Astrocyte of the cerebellum (primary cell): ENCODE measurements around the gene OSER1.
A peak's percentile ranks its signal among the peaks of the same experiment; 100 is the strongest.

Experiments used
- DNase-seq: peaks from one replicate; pipeline ENCODE4 v3.0.0-alpha.2; 2011; ENCODE audit warnings: low read depth
- H3K4me3 ChIP-seq: 2 replicates; pipeline ENCODE4 v1.5.1; 2011; ENCODE audit warnings: mild to moderate bottlenecking, low read depth, low read length, moderate library complexity
- CTCF ChIP-seq: IDR thresholded peaks from 2 replicates; pipeline ENCODE4 v1.5.1; 2012; ENCODE audit warnings: low read length, low read depth, moderate library complexity, mild to moderate bottlenecking; ENCODE audit errors: missing control alignments
- in situ Hi-C: cut with HindIII; loops from 2 replicates; pipeline ENCODE4 v1.10.0; 2017; ENCODE audit warnings: low sequenced_read_pairs

The OSER1 gene

GRCh38 chr20:44187772-44188709, 22.5 kb downstream of the OSER1 start:
- no peak for DNase-seq
- H3K4me3 ChIP-seq, result no peak overlapping the region
- in situ Hi-C loops, result no loop called here
- no peak for TF ChIP-seq CTCF

GRCh38 chr20:44187054-44187771, 23.4 kb downstream of the OSER1 start, which contains the start of gene JPH2:
JPH2 (minus strand) TSS chr20:44187188; CDS start chr20:44186705, 483 bp downstream.
- in situ Hi-C loops, result no loop called here
- peak; percentile 50 for DNase-seq
- no peak for TF ChIP-seq CTCF
- H3K4me3 ChIP-seq, result peak within 1 kb of the TSS; percentile 42

GRCh38 chr20:44186674-44187053, 23.9 kb downstream of the OSER1 start:
- in situ Hi-C loops, result no loop called here
- peak overlapping the region; percentile 42 for H3K4me3 ChIP-seq
- TF ChIP-seq CTCF, result no peak
- no peak for DNase-seq

GRCh38 chr20:44186201-44186600, 24.4 kb downstream of the OSER1 start:
- in situ Hi-C loops, result no loop called here
- TF ChIP-seq CTCF, result no peak
- H3K4me3 ChIP-seq, result peak overlapping the region; percentile 42
- no peak for DNase-seq

- TF ChIP-seq CTCF, result no peak
- in situ Hi-C loops, result no loop called here
- H3K4me3 ChIP-seq, result no peak overlapping the region
- DNase-seq, result no peak
Measured at GRCh38 chr20:44185574-44185973, 25.0 kb downstream of the OSER1 start.

- in situ Hi-C loops, result no loop called here
- TF ChIP-seq CTCF, result no peak
- H3K4me3 ChIP-seq, result no peak overlapping the region
- no peak for DNase-seq
Measured at GRCh38 chr20:44183282-44183681, 27.3 kb downstream of the OSER1 start.
